Measurements from ENCODE around the gene LTBP3. TPM values are rescaled to one million over a fixed set of nuclear protein-coding genes. Genes with fewer than 3 reads are reported as not detected.
A peak's percentile ranks its signal among the peaks of the same experiment; 100 is the strongest.
"Not testable (repeated sequence)": the region's sequence is repeated elsewhere in the genome, so short reads cannot be mapped to it uniquely, and the experiment has no call there.

Gene LTBP3
- total RNA-seq, 1 donor = 23.7 TPM

GRCh38 chr11:65565624-65566453, 7.7 kb upstream of the LTBP3 start:
- TF ChIP-seq, protein P1, sequence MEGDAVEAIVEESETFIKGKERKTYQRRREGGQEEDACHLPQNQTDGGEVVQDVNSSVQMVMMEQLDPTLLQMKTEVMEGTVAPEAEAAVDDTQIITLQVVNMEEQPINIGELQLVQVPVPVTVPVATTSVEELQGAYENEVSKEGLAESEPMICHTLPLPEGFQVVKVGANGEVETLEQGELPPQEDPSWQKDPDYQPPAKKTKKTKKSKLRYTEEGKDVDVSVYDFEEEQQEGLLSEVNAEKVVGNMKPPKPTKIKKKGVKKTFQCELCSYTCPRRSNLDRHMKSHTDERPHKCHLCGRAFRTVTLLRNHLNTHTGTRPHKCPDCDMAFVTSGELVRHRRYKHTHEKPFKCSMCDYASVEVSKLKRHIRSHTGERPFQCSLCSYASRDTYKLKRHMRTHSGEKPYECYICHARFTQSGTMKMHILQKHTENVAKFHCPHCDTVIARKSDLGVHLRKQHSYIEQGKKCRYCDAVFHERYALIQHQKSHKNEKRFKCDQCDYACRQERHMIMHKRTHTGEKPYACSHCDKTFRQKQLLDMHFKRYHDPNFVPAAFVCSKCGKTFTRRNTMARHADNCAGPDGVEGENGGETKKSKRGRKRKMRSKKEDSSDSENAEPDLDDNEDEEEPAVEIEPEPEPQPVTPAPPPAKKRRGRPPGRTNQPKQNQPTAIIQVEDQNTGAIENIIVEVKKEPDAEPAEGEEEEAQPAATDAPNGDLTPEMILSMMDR (IDR thresholded peaks at IDR 0.05; ENCODE audit: insufficient read depth, low read depth, low read length) = no peak
- no peak for DNase-seq (ENCODE audit: low read depth)
- H3K4me3 ChIP-seq (ENCODE audit: low read depth, low read length) = no peak overlapping the region

GRCh38 chr11:65564879-65565559, 6.9 kb upstream of the LTBP3 start:
- not testable (repeated sequence) for H3K4me3 ChIP-seq (ENCODE audit: low read depth, low read length); DNase-seq (ENCODE audit: low read depth)

- DNase-seq (ENCODE audit: low read depth) = no peak
- TF ChIP-seq, protein P1 (IDR thresholded peaks at IDR 0.05; ENCODE audit: insufficient read depth, low read depth, low read length) = no peak
- H3K4me3 ChIP-seq (ENCODE audit: low read depth, low read length) = no peak overlapping the region
Observed at GRCh38 chr11:65563601-65564000, 5.4 kb upstream of the LTBP3 start.

DNA sequence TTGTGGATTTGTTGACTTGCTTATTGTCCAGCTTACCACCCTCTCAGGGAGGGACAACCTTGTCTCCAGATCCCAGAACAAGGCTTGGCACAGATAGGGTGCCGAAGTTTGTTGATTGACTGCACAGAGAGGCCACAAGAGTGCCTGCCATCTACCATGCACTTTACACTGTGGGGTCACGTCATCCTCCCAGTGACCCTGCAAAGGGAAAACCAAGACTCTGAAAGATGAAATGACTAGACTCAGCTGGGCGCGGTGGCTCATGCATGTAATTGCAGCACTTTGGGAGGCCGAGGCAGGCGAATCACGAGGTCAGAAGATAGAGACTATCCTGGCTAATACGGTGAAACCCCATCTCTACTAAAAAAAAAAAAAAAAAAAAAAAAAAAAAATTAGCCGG, 4.6 kb upstream of the LTBP3 start:
- no peak overlapping the region for H3K4me3 ChIP-seq (ENCODE audit: low read depth, low read length)
- TF ChIP-seq, protein P1 (IDR thresholded peaks at IDR 0.05; ENCODE audit: insufficient read depth, low read depth, low read length) = no peak
- no peak for DNase-seq (ENCODE audit: low read depth)

GRCh38 chr11:65562020-65562419, 3.9 kb upstream of the LTBP3 start:
- H3K4me3 ChIP-seq (ENCODE audit: low read depth, low read length) = no peak overlapping the region
- DNase-seq (ENCODE audit: low read depth) = no peak
- TF ChIP-seq, protein P1 (IDR thresholded peaks at IDR 0.05; ENCODE audit: insufficient read depth, low read depth, low read length) = no peak

DNA sequence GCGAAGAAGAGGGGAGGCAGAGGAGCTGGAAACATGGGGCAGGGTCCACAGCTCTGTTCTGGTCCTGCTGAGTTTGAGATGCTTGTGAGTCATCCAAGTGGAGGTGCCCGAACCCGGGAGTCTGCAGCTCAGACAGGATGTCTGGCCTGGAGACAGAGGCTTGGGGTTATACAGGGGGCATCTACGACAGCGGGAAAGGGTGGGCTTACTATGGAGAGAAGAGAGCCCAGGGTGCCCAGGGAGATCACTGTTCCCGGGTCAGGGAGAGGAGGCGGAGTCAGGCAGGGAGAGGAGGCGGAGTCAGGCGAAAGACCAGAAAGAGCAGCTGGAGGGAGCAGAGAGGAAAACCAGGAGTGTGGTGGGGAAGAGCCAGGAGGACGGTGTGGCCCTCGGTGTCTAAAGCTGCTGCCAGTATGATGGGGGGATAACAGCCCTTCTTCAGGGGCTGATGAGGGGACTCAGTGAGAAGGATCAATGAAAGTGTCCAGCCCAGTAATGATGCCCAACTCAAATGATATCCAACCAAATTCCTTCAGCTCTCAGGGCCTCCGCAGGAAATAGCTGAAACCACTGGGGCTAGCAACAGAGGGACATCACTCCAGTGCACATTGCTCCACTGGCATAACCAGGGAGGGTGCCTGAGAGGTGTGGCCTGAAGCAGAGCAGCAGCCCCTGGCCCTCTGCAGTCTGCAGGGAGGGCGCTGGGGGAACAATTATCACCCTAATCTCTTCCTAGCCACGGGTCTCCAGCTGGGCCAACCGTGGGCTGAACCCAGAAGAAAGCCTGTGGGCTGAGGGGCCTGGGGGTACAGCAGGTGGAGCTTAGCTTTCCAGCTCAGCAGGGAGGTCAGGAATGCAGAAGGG, 2.6 kb upstream of the LTBP3 start:
- peak; percentile 73 for DNase-seq (ENCODE audit: low read depth)
- no peak overlapping the region for H3K4me3 ChIP-seq (ENCODE audit: low read depth, low read length)
- TF ChIP-seq, protein P1 (IDR thresholded peaks at IDR 0.05; ENCODE audit: insufficient read depth, low read depth, low read length) = no peak
